Measurements from ENCODE around the gene PLCB3. TPM values are rescaled to one million over a fixed set of nuclear protein-coding genes. Genes with fewer than 3 reads are reported as not detected.

PLCB3 gene
- total and polyA plus RNA-seq, 7 donors: 10.6 to 52.8 (median 17.7) TPM

GRCh38 chr11:64208796-64209562 is 42.4 kb upstream of the PLCB3 start:
- no peak overlapping the region for H3K4me3 ChIP-seq
- H3K9me3 ChIP-seq: no peaks in the 10 kb centered on the region
- H3K4me1 ChIP-seq: peaks cover 0 to 32% (median 17%) of the 10 kb centered on the region in 4 donors
- 88 to 91% methylated on average over 18 of the region's 18 CpGs for WGBS, 2 donors
- peaks cover 2 to 16% (median 3%) of the 10 kb centered on the region in 4 donors for H3K36me3 ChIP-seq
- peak overlapping the region; percentile 68 to 77 (median 70) for H3K27ac ChIP-seq
- TF ChIP-seq EP300 (IDR thresholded peaks at IDR 0.05) (no peak), CTCF (IDR thresholded peaks at IDR 0.05) (no peak), POLR2A (IDR thresholded peaks at IDR 0.05) (no peak), POLR2AphosphoS5 (IDR thresholded peaks at IDR 0.05) (no peak)
- intact Hi-C loops (cut with DNase I): no loop called here
- DNase-seq: no peak
- H3K27me3 ChIP-seq: no peaks in the 10 kb centered on the region

- peaks cover 0 to 27% (median 11%) of the 10 kb centered on the region in 4 donors for H3K4me1 ChIP-seq
- no peak overlapping the region for H3K4me3 ChIP-seq
- WGBS, 2 donors: 92 to 93% methylated on average over 8 of the region's 8 CpGs
- peaks cover 0 to 11% (median 0%) of the 10 kb centered on the region in 4 donors for H3K36me3 ChIP-seq
- no peak for DNase-seq
- no peaks in the 10 kb centered on the region for H3K9me3 ChIP-seq
- intact Hi-C loops (cut with DNase I): no loop called here
- TF ChIP-seq CTCF (IDR thresholded peaks at IDR 0.05) (no peak), POLR2A (IDR thresholded peaks at IDR 0.05) (no peak), EP300 (IDR thresholded peaks at IDR 0.05) (no peak), POLR2AphosphoS5 (IDR thresholded peaks at IDR 0.05) (no peak)
- H3K27me3 ChIP-seq: no peaks in the 10 kb centered on the region
- H3K27ac ChIP-seq: no peak overlapping the region
These were observed 41.8 kb upstream of the PLCB3 start for GRCh38 chr11:64209563-64209843.

GRCh38 chr11:64210301-64211020 is 40.9 kb upstream of the PLCB3 start:
- Histone ChIP-seq H3K27ac (no peak overlapping the region), H3K36me3 (peaks cover 0 to 5% (median 0%) of the 10 kb centered on the region in 4 donors), H3K4me1 (peaks cover 0 to 18% (median 6%) of the 10 kb centered on the region in 4 donors), H3K27me3 (no peaks in the 10 kb centered on the region), H3K4me3 (no peak overlapping the region), H3K9me3 (no peaks in the 10 kb centered on the region)
- DNase-seq: no peak
- intact Hi-C loops (cut with DNase I): no loop called here
- WGBS, 2 donors: 95% methylated on average over 24 of the region's 24 CpGs
- no peak for TF ChIP-seq EP300 (IDR thresholded peaks at IDR 0.05)
- no peak for TF ChIP-seq CTCF (IDR thresholded peaks at IDR 0.05)
- no peak for TF ChIP-seq POLR2A (IDR thresholded peaks at IDR 0.05)
- TF ChIP-seq POLR2AphosphoS5 (IDR thresholded peaks at IDR 0.05): no peak

GRCh38 chr11:64211181-64211872 is 40.0 kb upstream of the PLCB3 start:
- intact Hi-C loops (cut with DNase I): no loop called here
- no peak for DNase-seq
- H3K27ac ChIP-seq: no peak overlapping the region
- H3K9me3 ChIP-seq: no peaks in the 10 kb centered on the region
- no peak overlapping the region for H3K4me3 ChIP-seq
- H3K27me3 ChIP-seq: no peaks in the 10 kb centered on the region
- 79 to 88% methylated on average over 30 of the region's 30 CpGs for WGBS, 2 donors
- H3K4me1 ChIP-seq: peaks cover 0 to 18% (median 6%) of the 10 kb centered on the region in 4 donors
- H3K36me3 ChIP-seq: no peaks in the 10 kb centered on the region
- TF ChIP-seq EP300 (IDR thresholded peaks at IDR 0.05) (no peak), POLR2AphosphoS5 (IDR thresholded peaks at IDR 0.05) (no peak), CTCF (IDR thresholded peaks at IDR 0.05) (no peak), POLR2A (IDR thresholded peaks at IDR 0.05) (no peak)

All from sigmoid colon (tissue), 7 donors.